AG04449 (cell line): ENCODE data around the gene PHYHIPL.
A peak's percentile ranks its signal among the peaks of the same experiment; 100 is the strongest.

ENCODE experiments used
- CTCF ChIA-PET: fragments of 350-600 bp; formaldehyde crosslinking; extraction: SDS; loops from one replicate; lab custom pipeline; 2021; ENCODE audit warnings: antibody characterized with exemption; lab: Yijun Ruan, JAX
- POLR2A ChIA-PET: fragments of 400-600, 350-600 bp; formaldehyde crosslinking; extraction: SDS; loops from one replicate; lab custom pipeline; 2020; ENCODE audit warnings: antibody characterized with exemption, inconsistent platforms; lab: Yijun Ruan, JAX
- DNase-seq: peaks from one replicate; pipeline ENCODE4 v3.0.0-alpha.2; 2010; ENCODE audit warnings: low read depth, low spot score
- H3K4me3 ChIP-seq: 2 replicates; pipeline ENCODE4 v1.5.1; 2011; ENCODE audit warnings: low read depth, mild to moderate bottlenecking, control low read depth, low read length
- TF ChIP-seq, protein P1 (sequence below): IDR thresholded peaks from one replicate; pipeline ENCODE4 v1.5.1; 2011; ENCODE audit warnings: mild to moderate bottlenecking, moderate library complexity, low read length, control low read depth, inconsistent platforms; ENCODE audit not compliant: insufficient read depth; ENCODE audit errors: missing control alignments

Gene PHYHIPL

DNA sequence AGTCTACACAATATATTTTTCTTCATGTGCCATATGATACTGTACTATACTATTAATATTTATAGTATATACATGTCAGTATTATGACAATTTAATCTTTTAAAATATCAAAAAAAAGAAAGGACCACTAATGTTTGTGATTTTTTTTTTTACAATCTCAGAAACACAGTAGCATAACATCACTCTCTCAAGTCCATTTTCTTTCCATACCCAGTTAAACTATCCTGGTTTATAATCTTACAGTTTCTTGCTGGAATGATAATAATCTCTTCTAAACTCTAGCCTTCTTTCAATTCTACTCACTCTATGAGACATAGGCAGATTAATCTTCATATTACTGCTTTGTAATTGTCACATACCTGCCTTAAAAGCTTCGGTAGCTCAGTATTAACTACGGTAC lies 8.9 kb upstream of the PHYHIPL start:
- TF ChIP-seq, protein P1, sequence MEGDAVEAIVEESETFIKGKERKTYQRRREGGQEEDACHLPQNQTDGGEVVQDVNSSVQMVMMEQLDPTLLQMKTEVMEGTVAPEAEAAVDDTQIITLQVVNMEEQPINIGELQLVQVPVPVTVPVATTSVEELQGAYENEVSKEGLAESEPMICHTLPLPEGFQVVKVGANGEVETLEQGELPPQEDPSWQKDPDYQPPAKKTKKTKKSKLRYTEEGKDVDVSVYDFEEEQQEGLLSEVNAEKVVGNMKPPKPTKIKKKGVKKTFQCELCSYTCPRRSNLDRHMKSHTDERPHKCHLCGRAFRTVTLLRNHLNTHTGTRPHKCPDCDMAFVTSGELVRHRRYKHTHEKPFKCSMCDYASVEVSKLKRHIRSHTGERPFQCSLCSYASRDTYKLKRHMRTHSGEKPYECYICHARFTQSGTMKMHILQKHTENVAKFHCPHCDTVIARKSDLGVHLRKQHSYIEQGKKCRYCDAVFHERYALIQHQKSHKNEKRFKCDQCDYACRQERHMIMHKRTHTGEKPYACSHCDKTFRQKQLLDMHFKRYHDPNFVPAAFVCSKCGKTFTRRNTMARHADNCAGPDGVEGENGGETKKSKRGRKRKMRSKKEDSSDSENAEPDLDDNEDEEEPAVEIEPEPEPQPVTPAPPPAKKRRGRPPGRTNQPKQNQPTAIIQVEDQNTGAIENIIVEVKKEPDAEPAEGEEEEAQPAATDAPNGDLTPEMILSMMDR, result no peak
- DNase-seq, result no peak
- POLR2A ChIA-PET, result no interaction called here
- CTCF ChIA-PET, result no interaction called here
- H3K4me3 ChIP-seq, result no peak overlapping the region

DNA sequence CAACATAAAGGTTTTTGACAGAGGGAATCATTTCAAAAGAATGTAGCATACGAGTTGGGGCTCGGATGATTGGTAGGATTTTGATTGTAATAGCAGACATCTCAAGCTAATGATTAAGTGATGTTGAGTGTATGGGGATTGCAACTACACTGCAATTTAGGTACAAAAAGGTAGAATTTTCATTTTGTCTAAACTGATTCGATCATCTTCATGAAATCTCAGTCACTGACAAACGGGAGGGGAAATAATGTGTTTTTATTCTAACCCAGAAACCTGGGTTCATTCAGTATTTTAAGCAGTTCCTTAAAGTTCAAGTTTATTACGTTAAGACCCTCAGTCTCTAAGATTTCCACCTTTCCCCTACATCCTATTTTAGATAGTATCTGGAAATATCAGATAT lies 3.9 kb upstream of the PHYHIPL start:
- H3K4me3 ChIP-seq, result no peak overlapping the region
- POLR2A ChIA-PET, result no interaction called here
- TF ChIP-seq, protein P1, result no peak
- CTCF ChIA-PET, result no interaction called here
- no peak for DNase-seq

DNA sequence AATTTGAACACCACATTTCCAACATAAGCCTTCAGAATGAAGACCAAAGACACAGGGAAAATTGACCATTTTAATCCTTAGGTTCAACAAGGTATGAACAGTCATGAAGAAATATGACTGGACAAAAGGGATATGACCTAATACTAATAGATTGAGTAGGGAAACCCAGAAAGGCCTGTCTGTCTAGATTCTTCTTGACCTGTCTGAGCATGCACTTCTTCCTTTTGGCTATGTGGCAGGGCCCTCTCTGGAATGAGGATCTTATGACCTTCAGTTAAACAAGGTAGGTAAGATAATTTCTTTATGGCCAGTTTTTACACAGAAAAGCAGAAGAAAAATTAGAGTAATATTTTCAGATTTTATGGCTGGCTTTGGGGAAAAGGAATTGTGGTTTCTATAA lies 3.0 kb upstream of the PHYHIPL start:
- POLR2A ChIA-PET, result no interaction called here
- no peak overlapping the region for H3K4me3 ChIP-seq
- TF ChIP-seq, protein P1, result no peak
- DNase-seq, result no peak
- CTCF ChIA-PET, result no interaction called here

- POLR2A ChIA-PET, result no interaction called here
- DNase-seq, result no peak
- TF ChIP-seq, protein P1, result no peak
- no peak overlapping the region for H3K4me3 ChIP-seq
- CTCF ChIA-PET, result no interaction called here
Observed at GRCh38 chr10:59175538-59176240, 754 bp upstream of the PHYHIPL start.

- peak; percentile 21 for DNase-seq
- CTCF ChIA-PET, result no interaction called here
Observed at GRCh38 chr10:59177031-59177797, 771 bp downstream of the PHYHIPL start.

DNA sequence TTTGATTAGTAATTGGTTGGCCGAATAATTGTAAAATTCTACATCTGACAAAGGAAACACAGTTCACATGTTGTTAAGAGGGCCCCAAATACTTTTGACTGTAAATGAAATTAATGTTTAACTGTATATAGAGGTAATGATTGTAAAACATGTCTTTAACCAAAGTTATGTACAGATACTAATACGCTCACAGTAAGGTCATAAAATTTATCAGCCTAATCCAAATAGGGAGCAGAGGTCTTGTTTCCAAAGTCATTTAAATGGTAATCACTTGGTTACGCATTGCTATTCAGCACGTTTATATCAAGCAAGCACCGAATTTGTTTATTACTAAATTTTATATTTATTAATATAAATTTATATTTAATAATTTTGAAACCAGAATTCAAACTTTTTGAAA lies 1.4 kb downstream of the PHYHIPL start:
- TF ChIP-seq, protein P1, result no peak
- CTCF ChIA-PET, result interaction anchor here (1.1 kb wide), 1 partner anchor 226 kb away, joined by 9 read pairs; no protein-coding TSS in a partner anchor
- DNase-seq, result no peak
- POLR2A ChIA-PET, result no interaction called here
- H3K4me3 ChIP-seq, result no peak overlapping the region

More at GRCh38 chr10:59177031-59177797, 771 bp downstream of the PHYHIPL start:
- H3K4me3 ChIP-seq, result no peak overlapping the region
- TF ChIP-seq, protein P1, result no peak
- POLR2A ChIA-PET, result no interaction called here
